ENCODE measurements around the gene UBE2L5.
A peak's percentile ranks its signal among the peaks of the same experiment; 100 is the strongest.

Gene UBE2L5

DNA sequence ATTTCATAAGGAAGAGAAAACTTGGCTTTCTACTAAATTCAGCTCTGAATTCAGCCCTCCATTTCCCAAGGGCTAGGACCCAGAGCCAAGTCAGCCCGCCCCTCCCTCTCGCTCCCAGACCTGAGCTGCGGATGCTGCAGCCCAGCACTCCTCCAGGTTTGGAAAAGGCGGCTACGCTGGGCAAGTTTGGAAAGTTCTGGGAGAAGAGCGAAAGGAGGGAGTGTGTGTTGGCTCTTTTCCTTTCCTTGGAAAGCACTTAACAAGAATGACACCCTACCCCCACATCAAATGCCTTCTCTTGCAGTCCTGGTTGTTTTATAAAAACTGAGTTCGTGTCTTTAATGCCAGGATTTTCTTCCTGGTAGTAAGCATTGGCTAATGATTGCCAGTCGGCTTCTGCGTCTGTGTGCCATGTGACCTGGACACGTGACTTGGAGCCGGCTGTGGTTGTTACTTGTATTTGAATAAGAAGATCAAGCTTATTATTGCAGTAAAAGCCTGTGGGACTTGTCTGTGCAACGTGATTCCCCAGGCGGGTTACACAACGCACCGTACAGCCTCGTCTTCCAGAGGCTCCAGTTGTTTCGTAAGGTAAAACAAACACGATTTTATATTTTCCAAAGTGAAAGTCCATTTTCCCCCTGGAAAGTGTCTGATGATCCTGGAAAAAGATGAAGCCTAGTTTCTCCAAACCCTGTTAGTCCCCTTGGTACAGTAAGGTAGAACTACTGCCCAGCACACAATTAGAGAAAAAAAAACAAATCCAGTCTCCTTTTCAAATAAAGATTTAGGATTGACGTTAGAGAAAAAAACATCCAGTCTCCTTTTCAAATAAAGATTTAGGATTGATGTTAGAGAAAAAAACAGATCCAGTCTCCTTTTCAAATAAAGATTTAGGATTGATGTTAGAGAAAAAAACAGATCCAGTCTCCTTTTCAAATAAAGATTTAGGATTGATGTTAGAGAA lies 26.8 kb upstream of the UBE2L5 start:
- Mint-ChIP-seq H3K27me3 (no peaks in the 10 kb centered on the region), H3K4me3 (peak overlapping the region; percentile 76), H3K36me3 (no peaks in the 10 kb centered on the region), H3K4me1 (peaks cover 51% of the 10 kb centered on the region), H3K9me3 (no peaks in the 10 kb centered on the region), H3K27ac (peak overlapping the region; percentile 97)
- peak; percentile 85 for DNase-seq
- CTCF ChIA-PET = interaction anchor here (1.0 to 3.2 kb wide), 4 partner anchors 12 to 263 kb away, joined by 4 to 29 read pairs (median 14); no protein-coding TSS in a partner anchor

DNA sequence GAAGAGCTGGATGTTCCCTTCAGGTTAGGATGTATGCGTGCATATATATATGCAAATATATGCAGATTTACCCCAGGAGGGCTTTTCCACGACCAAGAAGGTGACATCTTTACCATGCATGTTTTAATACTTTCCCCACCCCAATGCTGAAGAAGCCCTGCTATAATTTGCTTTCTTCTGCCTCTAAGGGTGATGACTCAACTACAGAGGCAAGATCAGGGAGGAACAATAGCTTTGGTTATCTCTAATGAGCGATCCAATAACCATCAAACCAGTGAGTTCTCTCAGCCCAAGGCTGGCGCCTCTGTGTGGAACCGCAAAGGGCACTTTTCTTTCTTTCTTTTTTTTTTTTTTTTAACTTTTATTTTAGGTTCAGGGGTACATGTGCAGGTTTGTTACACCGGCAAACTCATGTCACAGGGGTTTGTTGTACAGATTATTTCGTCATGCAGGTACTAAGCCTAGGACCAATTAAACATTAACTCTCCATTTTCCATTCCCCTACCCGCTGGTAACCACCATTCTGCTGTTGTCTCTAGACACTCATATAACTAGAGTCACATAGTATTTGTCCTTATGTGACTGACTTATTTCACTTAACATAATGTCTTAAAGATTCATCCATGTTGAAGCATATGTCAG lies 25.7 kb upstream of the UBE2L5 start:
- DNase-seq = no peak
- peak overlapping the region; percentile 97 for H3K27ac Mint-ChIP-seq
- CTCF ChIA-PET = interaction anchor here (3.2 kb wide), 1 partner anchor 21 kb away, joined by 29 read pairs; no protein-coding TSS in a partner anchor
- no peaks in the 10 kb centered on the region for H3K27me3 Mint-ChIP-seq
- no peak overlapping the region for H3K4me3 Mint-ChIP-seq
- no peaks in the 10 kb centered on the region for H3K36me3 Mint-ChIP-seq
- peaks cover 49% of the 10 kb centered on the region for H3K4me1 Mint-ChIP-seq
- no peaks in the 10 kb centered on the region for H3K9me3 Mint-ChIP-seq

DNA sequence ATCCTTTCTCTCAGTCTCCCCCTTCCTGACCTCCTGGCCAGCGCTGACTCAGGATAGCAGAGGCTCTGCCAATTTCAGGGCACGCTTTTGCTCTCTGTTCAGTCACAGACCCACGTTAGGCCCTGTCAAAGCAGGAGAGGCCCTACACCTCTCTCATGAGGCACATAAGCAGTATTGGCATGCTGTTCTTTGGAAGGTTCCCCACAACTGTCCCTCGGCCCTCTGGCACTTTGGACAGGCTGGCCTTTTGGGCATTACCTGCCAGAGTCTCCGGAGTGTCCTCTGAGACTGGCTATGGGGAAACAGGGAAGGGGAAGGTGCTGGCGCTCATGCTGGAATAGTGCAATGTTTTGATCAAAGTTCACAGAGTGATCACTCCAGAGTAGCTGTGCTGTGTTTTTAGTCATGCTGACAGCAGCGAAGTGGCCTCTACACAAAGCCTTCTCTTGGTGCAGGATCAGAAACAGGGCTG lies 23.7 kb upstream of the UBE2L5 start:
- Mint-ChIP-seq H3K27ac (no peak overlapping the region), H3K4me3 (no peak overlapping the region), H3K4me1 (peaks cover 29% of the 10 kb centered on the region), H3K27me3 (no peaks in the 10 kb centered on the region), H3K36me3 (no peaks in the 10 kb centered on the region), H3K9me3 (no peaks in the 10 kb centered on the region)
- DNase-seq = no peak
- CTCF ChIA-PET = no interaction called here

DNA sequence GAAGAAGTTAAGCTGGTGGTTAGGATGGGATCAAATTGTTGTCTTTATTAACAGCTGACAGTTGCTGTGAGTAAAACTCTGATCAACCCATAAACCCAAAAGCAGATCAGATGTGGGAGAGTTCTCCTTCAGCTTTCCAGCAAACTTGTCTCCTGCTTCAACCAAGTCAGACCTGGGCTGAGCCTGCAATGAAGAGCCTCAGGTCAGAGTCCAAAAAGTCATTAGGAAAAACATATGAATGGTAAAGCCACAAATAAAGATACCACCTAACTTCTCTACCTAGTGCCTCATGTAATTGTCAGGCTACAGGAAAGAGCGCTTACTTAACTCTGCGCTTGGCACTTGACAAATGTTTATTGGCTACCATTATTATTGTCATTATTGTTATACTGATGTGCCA lies 21.9 kb upstream of the UBE2L5 start:
- peaks cover 13% of the 10 kb centered on the region for H3K4me1 Mint-ChIP-seq
- H3K9me3 Mint-ChIP-seq = no peaks in the 10 kb centered on the region
- H3K36me3 Mint-ChIP-seq = no peaks in the 10 kb centered on the region
- CTCF ChIA-PET = no interaction called here
- no peak for DNase-seq
- H3K27ac Mint-ChIP-seq = no peak overlapping the region
- peaks cover 4% of the 10 kb centered on the region for H3K27me3 Mint-ChIP-seq
- H3K4me3 Mint-ChIP-seq = no peak overlapping the region

DNA sequence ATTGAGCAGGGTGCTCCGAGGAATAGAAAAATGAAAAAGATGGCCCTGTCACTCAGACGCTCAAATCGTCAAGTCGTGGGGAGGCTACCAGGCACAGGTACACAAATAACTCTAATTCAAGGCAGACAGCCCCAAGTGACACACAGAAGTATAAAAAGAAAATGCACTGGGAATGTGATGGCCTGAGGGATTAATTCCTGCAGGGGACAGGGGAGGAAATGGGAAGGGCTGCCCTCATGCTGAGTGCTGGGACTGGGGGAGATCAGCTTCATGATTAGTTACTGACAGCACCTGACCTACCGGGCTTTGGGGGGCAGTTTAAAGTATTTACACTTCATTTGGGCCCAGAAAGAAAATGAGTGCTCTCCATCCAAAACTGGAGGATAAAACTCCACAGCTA lies 20.9 kb upstream of the UBE2L5 start:
- CTCF ChIA-PET = interaction anchor here (0.8 kb wide), 1 partner anchor 27 kb away, joined by 3 read pairs; no protein-coding TSS in a partner anchor
- Mint-ChIP-seq H3K9me3 (no peaks in the 10 kb centered on the region), H3K4me1 (peaks cover 5% of the 10 kb centered on the region), H3K36me3 (no peaks in the 10 kb centered on the region), H3K4me3 (no peak overlapping the region), H3K27me3 (peaks cover 8% of the 10 kb centered on the region), H3K27ac (no peak overlapping the region)
- DNase-seq = no peak

DNA sequence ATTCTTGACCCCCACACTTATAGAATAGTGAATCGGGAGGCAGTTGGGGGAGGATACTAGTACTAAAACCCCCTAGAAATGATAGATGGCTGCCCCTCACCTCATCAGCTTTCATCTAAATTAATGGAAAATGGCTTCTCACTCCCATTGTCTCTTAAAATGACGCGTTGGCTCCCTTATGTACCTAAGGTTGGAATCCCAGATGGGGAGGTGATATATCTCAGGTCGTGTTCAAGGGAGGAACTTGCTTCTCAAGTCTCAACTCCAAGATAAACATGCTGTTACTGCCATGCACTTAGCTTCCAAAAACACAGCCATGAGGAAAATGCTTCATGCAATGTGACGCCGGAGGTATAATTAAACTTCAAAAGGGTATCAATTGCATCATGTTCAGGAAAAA lies 18.8 kb upstream of the UBE2L5 start:
- DNase-seq = no peak
- no peak overlapping the region for H3K4me3 Mint-ChIP-seq
- peaks cover 12% of the 10 kb centered on the region for H3K4me1 Mint-ChIP-seq

DNA sequence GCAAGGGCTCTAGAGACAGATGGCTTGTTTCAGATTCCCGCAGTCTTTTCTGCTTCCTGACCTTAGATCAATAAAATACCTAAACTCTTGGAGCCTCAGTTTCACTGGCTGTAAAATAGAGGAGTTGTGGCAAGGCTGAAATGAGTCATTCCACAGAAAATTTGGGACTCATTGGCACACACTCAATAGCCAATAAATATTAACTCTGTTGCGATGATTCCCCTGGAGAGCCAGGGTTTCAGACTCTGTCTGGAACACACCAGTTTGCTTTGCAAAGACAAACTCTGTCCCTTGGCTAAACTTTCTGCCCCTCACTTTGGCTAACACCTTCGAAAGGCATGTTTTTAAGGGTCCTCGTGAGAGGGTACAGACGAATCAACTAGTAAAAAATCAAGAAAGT lies 18.1 kb upstream of the UBE2L5 start:
- CTCF ChIA-PET = no interaction called here
- Mint-ChIP-seq H3K9me3 (no peaks in the 10 kb centered on the region), H3K4me1 (peaks cover 18% of the 10 kb centered on the region), H3K27ac (no peak overlapping the region), H3K4me3 (no peak overlapping the region), H3K27me3 (peaks cover 16% of the 10 kb centered on the region), H3K36me3 (peaks cover 2% of the 10 kb centered on the region)
- no peak for DNase-seq

More for the DNA sequence above, 18.8 kb upstream of the UBE2L5 start:
- peaks cover 2% of the 10 kb centered on the region for H3K36me3 Mint-ChIP-seq
- no peaks in the 10 kb centered on the region for H3K9me3 Mint-ChIP-seq
- CTCF ChIA-PET = no interaction called here
- H3K27me3 Mint-ChIP-seq = peaks cover 16% of the 10 kb centered on the region
- no peak overlapping the region for H3K27ac Mint-ChIP-seq

DNA sequence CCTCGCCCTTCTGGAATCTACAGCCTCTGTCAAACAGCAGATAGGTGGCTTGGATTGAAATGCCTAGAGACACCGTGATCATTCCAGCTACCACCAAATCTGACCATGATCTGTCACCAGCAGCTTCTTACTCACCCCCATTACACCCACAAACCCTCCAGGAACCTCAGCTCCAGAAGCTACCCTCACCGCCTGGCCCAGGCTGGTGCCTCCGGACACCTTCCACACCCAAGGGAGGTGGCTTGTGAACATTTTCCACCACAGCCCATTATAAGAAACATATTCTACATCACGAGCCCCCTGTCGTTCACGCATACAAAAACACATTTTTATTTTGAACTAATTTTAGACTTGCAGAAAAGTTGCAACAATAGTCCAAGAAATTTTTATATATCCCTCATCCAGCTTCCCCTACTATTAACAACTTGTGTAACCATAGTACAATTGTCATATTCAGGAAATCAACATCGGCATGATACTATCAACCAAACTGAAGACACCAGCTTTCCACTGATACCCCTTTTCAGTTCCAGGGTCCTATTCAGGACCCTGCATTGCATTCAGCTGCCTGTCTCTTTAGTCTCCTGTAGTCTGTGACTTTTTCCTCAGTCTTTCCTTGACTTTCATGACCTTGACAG lies 15.4 kb upstream of the UBE2L5 start:
- Mint-ChIP-seq H3K4me1 (peaks cover 32% of the 10 kb centered on the region), H3K9me3 (no peaks in the 10 kb centered on the region), H3K4me3 (no peak overlapping the region), H3K36me3 (peaks cover 2% of the 10 kb centered on the region), H3K27me3 (peaks cover 16% of the 10 kb centered on the region), H3K27ac (no peak overlapping the region)
- CTCF ChIA-PET = interaction anchor here (1.1 to 3.4 kb wide), 5 partner anchors 13 to 98 kb away, joined by 3 to 20 read pairs (median 4); no protein-coding TSS in a partner anchor
- DNase-seq = no peak

DNA sequence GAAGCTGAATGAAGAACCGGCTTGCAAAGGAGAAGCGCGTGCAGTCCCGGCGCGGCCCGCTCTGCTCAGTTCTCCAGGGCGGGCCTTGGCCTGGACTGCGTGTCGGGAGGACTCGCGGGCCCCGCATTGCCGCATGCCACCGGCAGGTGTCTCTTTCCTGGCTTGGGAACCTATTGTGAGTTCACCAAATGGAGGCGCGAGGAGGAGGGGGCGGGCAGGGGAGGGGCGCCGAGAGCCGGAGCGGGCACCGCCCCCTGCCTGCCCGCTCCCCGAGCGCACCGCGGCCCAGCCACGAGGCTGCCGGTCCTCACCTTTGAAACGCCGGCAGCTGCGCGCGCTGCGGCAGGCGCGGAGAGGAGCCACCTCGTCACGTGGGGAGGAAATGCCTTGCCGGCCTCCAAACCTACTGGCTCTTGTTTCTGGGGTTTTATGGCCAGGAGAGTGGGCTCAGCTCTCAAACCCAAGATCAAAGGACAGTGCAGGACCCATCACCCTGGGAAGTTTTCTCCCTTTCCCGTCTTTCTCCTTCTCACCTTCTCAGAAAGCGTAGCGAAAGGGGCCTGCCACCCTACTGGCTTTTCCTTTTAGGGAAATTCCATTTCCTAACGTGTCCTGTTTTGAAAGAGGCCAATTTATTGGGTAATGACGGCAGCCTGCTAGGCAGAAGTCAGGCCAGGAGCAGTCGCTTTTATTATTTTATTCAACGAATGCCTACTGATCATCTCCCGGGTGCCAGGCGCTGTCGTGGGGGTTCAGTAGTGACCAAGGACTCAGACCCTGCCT lies 13.8 kb upstream of the UBE2L5 start:
- H3K27ac Mint-ChIP-seq = peak overlapping the region; percentile 68
- H3K4me3 Mint-ChIP-seq = peak overlapping the region; percentile 39
- peaks cover 2% of the 10 kb centered on the region for H3K36me3 Mint-ChIP-seq
- peaks cover 16% of the 10 kb centered on the region for H3K27me3 Mint-ChIP-seq
- peaks cover 37% of the 10 kb centered on the region for H3K4me1 Mint-ChIP-seq
- no peaks in the 10 kb centered on the region for H3K9me3 Mint-ChIP-seq
- peak; percentile 94 for DNase-seq
- CTCF ChIA-PET = interaction anchor here (0.8 to 3.4 kb wide), 8 partner anchors 10 to 163 kb away, joined by 3 to 20 read pairs (median 4); no protein-coding TSS in a partner anchor

DNA sequence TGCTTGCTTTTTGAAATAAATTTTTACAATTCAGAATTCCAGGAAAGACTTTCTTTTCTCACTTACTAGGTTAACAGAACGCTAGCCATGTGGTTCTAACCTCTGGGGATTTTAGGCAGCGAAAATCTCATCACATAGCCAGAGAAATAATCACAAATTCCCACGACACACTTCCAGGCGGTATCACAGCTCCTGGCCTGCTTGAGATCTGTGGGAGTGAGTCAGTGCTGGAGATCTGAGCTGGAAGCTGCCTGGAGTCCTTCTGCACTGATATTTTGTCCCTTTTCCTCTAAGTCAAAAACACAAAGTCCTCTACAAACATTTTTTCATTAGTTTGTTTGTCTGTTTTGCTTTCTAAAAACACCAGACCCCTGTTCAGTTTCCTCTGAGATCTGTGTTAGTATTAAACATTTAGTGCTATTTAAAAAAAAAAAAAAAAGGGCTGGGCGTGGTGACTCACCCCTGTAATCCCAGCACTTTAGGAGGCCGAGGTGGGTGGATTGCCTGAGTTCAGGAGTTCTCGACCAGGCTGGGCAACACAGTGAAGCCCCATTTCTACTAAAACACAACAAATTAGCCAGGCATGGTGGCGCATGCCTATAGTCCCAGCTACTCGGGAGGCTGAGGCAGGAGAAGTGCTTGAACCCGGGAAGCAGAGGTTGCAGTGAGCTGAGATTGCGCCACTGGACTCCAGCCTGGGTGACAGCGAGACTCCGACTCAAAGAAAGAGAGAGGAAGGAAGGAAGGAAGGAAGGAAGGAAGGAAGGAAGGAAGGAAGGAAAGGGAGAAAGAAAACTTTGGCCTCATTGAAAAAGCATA lies 12.2 kb upstream of the UBE2L5 start:
- Mint-ChIP-seq H3K9me3 (no peaks in the 10 kb centered on the region), H3K27ac (no peak overlapping the region), H3K4me1 (peaks cover 37% of the 10 kb centered on the region), H3K4me3 (no peak overlapping the region), H3K27me3 (peaks cover 12% of the 10 kb centered on the region), H3K36me3 (peaks cover 2% of the 10 kb centered on the region)
- no peak for DNase-seq
- CTCF ChIA-PET = interaction anchor here (0.6 kb wide), 1 partner anchor 9 kb away, joined by 3 read pairs; no protein-coding TSS in a partner anchor

DNA sequence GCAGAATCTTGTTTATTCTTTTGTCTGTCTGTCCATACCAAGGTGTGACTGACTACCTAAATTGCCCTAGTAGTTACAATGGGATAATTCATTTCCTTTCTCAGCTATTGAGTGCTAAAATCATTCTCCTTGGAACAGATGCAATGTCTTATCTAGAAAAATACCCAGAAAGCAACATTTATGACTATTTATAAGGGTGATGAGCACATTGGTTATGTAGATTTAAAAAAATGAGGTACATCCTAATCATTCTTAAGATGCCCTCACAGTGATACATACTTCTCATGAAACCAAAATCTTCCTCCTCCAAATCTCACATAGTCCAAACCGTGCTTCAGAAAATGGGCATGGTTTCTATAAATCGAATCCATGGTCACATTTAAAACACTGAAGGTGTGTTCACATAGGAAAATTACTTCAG lies 11.6 kb upstream of the UBE2L5 start:
- CTCF ChIA-PET = interaction anchor here (0.6 to 1.2 kb wide), 2 partner anchors 9 to 36 kb away, joined by 3 read pairs; no protein-coding TSS in a partner anchor
- no peak overlapping the region for H3K4me3 Mint-ChIP-seq
- no peak overlapping the region for H3K27ac Mint-ChIP-seq
- DNase-seq = no peak
- peaks cover 12% of the 10 kb centered on the region for H3K27me3 Mint-ChIP-seq
- peaks cover 43% of the 10 kb centered on the region for H3K4me1 Mint-ChIP-seq
- no peaks in the 10 kb centered on the region for H3K9me3 Mint-ChIP-seq
- H3K36me3 Mint-ChIP-seq = peaks cover 2% of the 10 kb centered on the region

DNA sequence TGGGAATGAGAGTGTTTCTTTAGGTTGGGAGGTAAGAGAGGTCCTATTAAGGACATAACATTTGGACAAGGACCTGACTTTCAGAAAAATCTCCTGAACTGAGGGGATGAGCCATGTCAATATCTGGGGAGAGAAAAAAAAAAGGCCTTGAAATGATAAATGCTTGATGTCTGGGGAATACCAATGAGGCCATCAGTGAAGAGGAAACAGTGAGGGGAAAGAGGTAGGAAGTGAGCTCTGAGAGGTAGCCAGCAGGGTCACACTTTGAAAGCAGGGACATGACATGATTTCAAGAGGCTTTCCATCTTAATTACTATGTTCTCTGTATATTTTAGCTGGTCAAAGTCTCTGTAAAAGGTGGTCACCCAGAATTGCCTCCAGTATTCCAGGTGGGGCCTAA lies 9.9 kb upstream of the UBE2L5 start:
- H3K4me1 Mint-ChIP-seq = peaks cover 40% of the 10 kb centered on the region
- no peaks in the 10 kb centered on the region for H3K9me3 Mint-ChIP-seq
- CTCF ChIA-PET = interaction anchor here (1.1 kb wide), 1 partner anchor 12 kb away, joined by 3 read pairs; no protein-coding TSS in a partner anchor

More for the DNA sequence above, 9.9 kb upstream of the UBE2L5 start:
- no peak for DNase-seq
- Mint-ChIP-seq H3K4me3 (no peak overlapping the region), H3K27ac (no peak overlapping the region), H3K36me3 (peaks cover 2% of the 10 kb centered on the region), H3K27me3 (no peaks in the 10 kb centered on the region)

Data from activated naive CD4-positive, alpha-beta T cell treated with anti-CD3 and anti-CD28 coated beads, Interleukin-2, amount 10 ng/mL, durations not matched to agents 7 days and 5 days (primary cell).